Fibroblast of peridontal ligament (primary cell): Measurements from ENCODE around the gene MACROD2.

Experiments used
- DNase-seq: peaks from one replicate; pipeline ENCODE4 v3.0.0-alpha.2; 2010; ENCODE audit errors: extremely low read depth

Gene MACROD2

DNA sequence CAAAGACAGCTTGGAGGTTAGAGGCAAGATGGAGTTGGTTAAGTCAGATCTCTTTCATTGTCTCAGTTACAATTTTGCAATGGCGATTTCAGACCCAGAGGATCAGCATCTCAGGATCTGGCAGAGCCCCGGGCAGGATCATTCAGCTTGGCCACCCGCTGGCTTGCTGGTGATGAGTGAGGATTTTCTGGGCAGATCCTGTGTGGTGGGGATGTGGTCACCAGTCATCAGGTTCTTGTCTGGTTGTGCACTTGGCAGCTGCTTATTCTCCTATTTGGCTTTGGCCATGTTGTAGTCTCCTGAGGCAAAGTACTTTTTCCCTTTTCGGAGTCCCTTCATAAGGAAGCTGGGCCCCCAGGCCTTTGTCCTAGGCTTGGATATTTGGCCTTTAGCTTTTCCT is 1624.0 kb downstream of the MACROD2 start:
- DNase-seq = no peak

- DNase-seq = no peak
Observed at GRCh38 chr20:15619816-15620215, 1624.5 kb downstream of the MACROD2 start.

DNA sequence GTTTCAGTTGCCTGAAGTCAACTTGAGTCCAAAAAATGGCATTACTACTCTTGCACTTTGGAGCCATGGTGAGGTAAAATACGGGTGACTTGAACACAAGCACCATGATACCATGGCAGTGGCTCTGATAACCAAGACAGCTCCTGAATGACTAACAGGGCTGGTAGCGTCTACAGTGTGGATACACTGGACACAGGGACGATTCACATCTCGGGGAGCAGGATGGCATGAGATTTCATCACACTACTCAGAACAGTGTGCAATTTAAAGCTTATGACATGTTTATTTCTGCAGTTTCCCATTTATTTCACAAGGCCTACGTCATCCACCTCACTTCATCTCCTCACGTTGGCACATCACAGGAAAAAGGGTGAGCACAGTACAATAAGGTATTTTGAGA is 1627.1 kb downstream of the MACROD2 start:
- DNase-seq = no peak

- DNase-seq = no peak
Observed at GRCh38 chr20:15623215-15623614, 1627.9 kb downstream of the MACROD2 start.

DNA sequence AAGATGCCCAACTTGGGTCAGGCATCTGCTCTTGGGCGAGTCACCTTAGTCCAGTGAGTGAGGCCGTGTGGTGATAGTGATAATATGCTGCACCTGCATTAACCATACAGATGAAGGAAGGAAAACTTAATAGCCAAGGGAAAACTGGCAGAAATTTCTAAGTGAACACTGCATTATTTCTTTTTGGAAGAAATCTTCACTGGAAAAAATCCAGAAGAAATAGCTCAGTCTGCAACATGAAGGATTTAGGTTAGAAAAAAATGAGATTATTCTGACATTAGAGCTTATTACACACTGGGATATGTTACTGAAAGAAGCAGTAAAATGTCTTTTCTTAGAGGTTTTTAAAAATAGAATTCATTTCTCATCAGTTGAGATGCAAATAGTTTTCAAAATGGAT is 1630.7 kb downstream of the MACROD2 start:
- DNase-seq = no peak

GRCh38 chr20:15627089-15627488 is 1631.8 kb downstream of the MACROD2 start:
- DNase-seq = no peak

GRCh38 chr20:15627501-15627903 is 1632.2 kb downstream of the MACROD2 start:
- DNase-seq = no peak

DNA sequence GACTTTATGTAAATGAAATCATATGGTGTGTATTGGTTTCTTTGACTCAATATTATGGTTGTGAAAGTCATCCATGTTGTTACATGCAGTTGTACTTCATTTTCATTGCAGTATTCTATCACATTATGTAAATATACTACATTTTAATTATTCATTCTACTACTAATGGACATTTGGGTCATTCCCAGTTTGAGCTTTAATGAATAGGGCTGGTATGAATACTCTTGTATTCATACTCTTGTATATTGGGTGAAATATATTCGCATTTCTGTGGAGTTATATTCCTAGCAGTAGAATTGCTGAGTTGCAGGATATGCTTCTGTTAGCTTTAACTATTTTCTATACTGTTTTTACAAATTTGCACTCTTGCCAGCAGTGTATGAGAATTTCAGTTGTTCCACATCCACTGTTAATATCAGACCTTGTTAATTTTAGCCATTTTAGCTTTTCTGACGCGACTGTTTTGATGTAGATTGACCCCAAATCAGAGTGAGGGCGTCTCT is 1633.6 kb downstream of the MACROD2 start:
- DNase-seq = no peak

- DNase-seq = no peak
Observed at GRCh38 chr20:15630360-15630759, 1635.0 kb downstream of the MACROD2 start.

GRCh38 chr20:15632680-15633079 is 1637.4 kb downstream of the MACROD2 start:
- DNase-seq = no peak

GRCh38 chr20:15634102-15634501 is 1638.8 kb downstream of the MACROD2 start:
- DNase-seq = no peak

DNA sequence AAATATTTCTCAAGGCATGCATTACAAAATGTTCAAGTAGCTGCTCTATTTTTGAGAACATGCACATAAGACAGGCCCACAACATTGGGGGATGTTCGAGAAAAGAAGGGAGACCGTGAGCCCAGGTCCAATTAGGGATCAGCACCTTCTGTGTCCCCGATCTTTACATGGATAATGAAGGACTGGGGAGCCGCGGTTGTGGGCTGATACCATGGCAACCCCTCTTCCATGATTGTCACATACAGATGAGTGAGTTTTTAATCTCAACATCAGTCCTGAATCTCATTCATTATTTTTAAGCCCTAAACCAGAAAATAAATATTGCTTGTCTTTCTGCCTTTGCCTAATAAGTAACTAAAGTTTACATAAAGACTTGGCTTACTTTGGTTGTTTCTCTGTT is 1642.2 kb downstream of the MACROD2 start:
- DNase-seq = no peak

DNA sequence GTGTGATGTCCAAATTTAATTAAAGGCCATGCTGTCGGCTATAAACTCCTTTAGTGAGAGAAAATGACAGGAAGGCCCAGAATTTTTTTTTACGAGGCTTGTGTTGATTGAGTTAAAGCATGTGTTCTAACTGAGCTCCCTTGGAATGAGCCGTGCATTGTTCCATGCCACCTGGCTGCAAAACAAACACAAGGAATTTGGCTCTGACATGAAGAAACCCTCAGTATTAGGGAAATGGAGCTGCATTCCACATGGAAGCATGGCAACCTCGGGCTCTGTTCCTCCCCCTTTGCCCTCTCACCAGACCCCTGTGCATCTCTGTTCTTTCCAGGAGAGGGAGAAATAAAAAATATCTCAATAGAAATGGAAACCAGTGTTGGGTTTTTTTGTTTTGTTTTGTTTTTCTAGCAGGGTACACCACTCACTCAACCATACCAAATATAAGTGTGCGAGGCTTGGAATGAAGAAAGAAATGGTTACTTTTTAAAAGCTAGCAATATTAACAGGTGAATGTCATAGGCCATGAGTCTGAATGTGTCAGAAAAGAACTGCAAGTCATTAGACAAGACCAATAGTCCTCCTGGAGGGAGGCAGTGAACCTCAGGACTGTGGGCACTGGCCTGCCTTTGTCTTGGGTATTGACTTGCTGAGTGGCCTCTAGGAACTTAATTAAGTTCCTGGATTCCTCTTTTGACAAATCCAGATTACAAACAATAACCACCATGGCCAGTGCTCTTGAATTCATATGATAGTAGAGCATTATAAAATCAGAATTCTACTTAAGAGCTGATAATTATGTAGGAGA is 1642.8 kb downstream of the MACROD2 start:
- DNase-seq = no peak

- no peak for DNase-seq
Observed at GRCh38 chr20:15638816-15639215, 1643.5 kb downstream of the MACROD2 start.

DNA sequence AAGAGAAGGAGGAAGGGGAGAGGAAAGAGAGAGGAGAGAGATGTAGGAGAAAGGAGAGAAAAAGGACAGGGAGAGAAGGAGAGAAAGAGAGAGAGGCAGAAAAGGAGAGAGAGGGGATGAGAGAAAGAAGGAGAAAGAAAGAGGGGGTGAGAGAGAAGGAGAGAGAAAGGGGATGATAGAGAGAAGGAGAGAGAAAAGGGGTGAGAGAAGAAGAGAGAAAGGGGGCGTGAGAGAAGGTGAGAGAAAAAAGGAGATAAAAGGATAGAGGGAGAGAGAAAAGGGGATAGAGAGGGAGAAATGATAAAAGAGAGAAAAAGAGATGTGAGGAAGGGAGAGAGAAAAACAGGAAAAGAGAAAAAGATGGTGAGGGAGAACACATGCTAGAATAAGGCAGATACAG is 1644.5 kb downstream of the MACROD2 start:
- DNase-seq = no peak

DNA sequence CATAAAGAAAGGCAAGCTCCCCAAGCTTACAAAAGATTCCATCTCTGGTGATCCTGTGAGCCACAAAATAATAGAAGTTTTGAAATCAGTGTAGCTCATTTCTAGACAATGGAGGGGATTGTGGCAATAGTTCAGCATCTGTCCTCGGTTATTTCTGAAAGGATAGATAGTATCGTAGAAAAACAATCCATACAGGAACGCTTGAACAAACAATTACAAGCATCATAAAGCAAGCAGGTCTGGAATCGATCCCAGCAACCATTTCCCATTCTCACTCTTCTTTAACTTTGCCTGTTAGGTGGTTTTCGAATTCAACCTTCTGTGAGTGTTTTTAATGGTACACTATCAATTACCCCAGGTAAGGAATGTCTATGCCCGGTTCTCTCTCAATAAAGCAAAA is 1646.8 kb downstream of the MACROD2 start:
- DNase-seq = no peak

DNA sequence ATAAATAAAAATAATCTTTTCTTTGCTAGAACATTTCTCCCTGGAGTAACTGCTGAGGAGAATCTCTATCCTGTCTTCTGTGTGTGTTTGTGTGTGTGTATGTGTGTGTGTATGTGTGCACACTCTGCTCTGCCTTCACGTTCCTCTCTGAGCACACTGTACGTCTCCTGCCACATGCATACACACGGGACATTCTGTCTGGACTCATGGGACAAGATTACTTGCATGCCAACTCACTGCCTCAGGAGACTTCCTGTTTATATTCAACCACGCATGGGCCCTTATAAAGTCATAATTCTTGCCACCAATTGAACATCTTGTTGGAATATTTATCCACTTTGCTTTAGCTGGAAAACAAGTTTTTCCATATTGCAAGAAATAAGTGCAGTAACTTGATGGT is 1647.4 kb downstream of the MACROD2 start:
- DNase-seq = no peak

DNA sequence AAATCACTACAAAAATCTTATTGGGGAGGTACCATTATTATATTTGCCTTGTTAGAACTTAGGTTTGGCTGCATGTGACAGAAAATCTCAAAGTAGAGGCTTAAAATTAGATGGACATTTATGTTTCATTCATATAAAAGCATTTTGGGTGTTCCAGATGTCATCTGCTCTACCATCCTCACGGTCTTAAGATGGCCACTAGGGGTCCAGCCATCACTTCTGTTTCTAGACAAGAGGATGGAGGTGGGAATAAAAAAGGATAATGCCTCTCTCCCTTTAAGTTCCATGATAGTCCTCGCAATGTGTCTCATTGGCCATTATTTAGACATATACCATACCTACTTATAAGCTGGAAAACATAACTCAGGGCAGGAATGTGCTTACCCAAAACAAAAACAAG is 1648.4 kb downstream of the MACROD2 start:
- peak; percentile 26 for DNase-seq

DNA sequence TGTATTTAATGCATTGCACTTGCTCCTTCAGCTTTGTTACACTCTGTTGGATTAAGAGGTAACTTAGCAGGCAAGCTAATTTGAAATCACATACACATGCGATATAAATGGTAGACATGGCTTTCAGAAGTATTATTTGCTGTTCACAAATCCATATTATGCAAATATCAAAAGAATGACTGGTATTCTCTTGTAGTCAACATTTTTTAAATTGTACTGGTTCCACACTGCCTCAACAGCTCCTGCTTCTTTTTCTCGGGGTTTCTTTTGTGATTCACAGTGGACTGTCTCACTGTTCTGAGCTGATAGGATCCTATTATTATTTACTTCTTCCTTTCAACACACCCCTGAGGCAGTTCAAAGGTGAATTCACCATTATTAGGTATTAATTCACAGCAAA is 1650.5 kb downstream of the MACROD2 start:
- DNase-seq = no peak

- no peak for DNase-seq
Observed at GRCh38 chr20:15653396-15654207, 1658.3 kb downstream of the MACROD2 start.

GRCh38 chr20:15654208-15654649 is 1658.9 kb downstream of the MACROD2 start:
- DNase-seq = peak; percentile 37

GRCh38 chr20:15655295-15655874 is 1660.1 kb downstream of the MACROD2 start:
- DNase-seq = no peak
